ENCODE data around the gene NGF.

Gene NGF

DNA sequence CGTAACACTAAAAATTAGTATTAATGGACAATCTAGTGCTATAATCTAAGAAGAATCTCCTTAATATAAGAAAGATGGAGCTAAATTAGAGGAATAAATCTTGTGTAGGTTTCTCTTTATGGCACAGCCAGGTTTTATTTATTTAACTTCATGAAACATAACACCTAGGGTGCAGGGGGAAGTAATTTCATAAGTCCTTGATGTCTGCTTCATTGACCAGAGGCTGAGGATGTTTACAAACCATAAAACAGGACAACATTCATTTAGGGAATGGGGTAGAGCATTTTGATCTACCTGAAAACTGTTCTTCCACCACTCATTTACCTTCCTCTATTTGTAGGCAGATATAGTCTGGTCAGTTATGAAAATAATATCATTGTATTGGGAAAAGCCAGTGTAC lies 95.5 kb downstream of the NGF start:
- DNase-seq (ENCODE audit: low read depth), result no peak
- no peak for TF ChIP-seq CTCF (IDR thresholded peaks at IDR 0.05; ENCODE audit: low read depth, low read length, missing control alignments)

DNA sequence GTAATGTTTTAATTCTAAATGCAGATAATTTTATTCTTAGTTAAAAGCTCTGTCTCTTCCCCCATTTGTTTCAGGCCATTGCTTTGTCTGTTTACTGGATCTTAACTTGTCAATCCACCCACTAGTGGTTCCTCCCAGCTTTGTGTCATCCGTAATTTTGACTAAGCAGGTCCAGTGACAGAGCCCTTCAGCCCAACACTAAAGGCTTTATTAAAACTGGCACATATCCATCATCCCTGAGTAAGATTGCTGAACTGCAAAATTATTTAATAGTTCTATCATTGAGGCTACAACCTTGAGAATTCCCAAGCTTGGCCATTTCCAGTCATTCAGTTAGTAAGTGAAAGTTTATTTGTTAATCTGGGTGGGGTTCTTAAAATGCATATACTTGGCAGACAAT lies 96.7 kb downstream of the NGF start:
- no peak overlapping the region for H3K4me3 ChIP-seq (ENCODE audit: low read depth, low read length)
- DNase-seq (ENCODE audit: low read depth), result no peak
- TF ChIP-seq CTCF (IDR thresholded peaks at IDR 0.05; ENCODE audit: low read depth, low read length, missing control alignments), result no peak

More for the DNA sequence above, 95.5 kb downstream of the NGF start:
- no peak overlapping the region for H3K4me3 ChIP-seq (ENCODE audit: low read depth, low read length)

- TF ChIP-seq CTCF (IDR thresholded peaks at IDR 0.05; ENCODE audit: low read depth, low read length, missing control alignments), result no peak
- DNase-seq (ENCODE audit: low read depth), result no peak
- H3K4me3 ChIP-seq (ENCODE audit: low read depth, low read length), result no peak overlapping the region
These were observed 97.8 kb downstream of the NGF start for GRCh38 chr1:115240297-115240696.

- TF ChIP-seq CTCF (IDR thresholded peaks at IDR 0.05; ENCODE audit: low read depth, low read length, missing control alignments), result no peak
- no peak for DNase-seq (ENCODE audit: low read depth)
- no peak overlapping the region for H3K4me3 ChIP-seq (ENCODE audit: low read depth, low read length)
These were observed 98.6 kb downstream of the NGF start for GRCh38 chr1:115239426-115239825.

DNA sequence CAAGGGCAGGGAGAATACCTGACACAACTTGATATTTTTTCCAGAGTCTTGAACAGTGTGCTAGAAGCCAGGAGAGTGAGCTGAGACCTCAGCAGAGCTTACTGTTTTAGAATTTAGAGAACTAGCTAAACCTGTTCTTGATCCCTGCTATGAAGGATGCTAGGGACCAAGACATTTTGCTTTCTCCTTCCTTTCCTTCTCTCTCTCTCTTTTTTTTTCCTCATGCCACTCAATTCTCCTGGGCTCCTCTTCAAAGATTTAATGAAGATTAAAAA lies 99.0 kb downstream of the NGF start:
- no peak for DNase-seq (ENCODE audit: low read depth)
- H3K4me3 ChIP-seq (ENCODE audit: low read depth, low read length), result no peak overlapping the region
- no peak for TF ChIP-seq CTCF (IDR thresholded peaks at IDR 0.05; ENCODE audit: low read depth, low read length, missing control alignments)

DNA sequence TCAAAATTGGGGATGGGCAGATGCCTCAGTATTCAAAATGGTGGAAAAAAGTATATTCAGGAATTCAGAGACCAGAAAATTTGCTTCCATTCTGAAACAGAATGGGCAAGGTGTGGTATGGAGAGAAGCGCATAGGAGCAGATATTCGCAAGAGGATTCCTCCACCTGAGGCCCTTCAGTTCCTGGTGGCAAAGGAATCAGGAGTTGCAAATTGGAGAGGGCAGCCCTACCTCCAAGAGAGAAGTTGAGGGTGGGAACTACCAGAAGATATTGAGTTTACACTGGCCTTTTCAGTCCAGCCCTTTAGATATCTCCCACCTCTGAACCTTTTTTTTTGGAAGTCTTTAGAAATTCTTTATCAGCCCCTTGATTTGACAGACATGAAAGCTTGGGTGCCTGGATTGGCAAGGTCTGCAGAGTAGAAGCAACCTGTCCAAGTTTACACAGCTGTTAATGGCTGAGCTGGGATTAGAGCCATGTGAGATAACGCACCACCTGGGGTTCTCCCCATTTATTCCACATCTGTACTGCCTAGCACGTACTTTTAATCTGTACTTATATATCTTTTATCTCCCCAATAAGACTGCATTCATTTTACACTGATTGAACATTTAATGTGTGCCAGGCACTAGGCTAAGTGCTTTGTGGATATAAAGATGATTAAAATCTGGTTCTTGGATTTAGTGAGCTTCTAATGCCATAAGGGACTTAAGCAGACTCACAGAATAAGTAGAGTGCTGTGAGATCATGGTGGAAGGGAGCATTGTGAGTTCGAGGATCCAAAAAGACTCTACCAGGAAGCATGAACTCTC lies 99.5 kb downstream of the NGF start:
- no peak for DNase-seq (ENCODE audit: low read depth)
- TF ChIP-seq CTCF (IDR thresholded peaks at IDR 0.05; ENCODE audit: low read depth, low read length, missing control alignments), result no peak
- H3K4me3 ChIP-seq (ENCODE audit: low read depth, low read length), result no peak overlapping the region

DNA sequence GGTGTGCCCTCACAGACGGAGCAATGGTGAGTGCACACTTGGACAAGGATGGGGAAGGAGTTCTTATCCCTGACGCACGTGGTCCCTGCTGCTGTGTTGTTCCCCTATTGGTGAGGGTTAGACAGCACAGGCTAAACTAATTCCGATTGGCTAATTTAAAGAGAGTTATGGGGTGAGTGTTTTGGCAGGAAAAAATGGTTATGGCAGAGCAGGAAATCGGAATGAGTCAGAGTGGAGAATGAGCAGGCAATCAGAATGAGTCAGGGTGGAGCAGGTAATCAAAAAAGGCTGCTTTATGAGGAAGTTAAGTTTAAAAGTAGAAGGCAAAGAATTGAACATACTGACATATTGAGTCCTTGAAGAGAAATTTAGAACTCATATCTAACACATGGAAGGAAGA lies 100.5 kb downstream of the NGF start:
- DNase-seq (ENCODE audit: low read depth), result no peak

More for the DNA sequence above, 100.5 kb downstream of the NGF start:
- no peak overlapping the region for H3K4me3 ChIP-seq (ENCODE audit: low read depth, low read length)
- no peak for TF ChIP-seq CTCF (IDR thresholded peaks at IDR 0.05; ENCODE audit: low read depth, low read length, missing control alignments)

Data from GM12864 (cell line).